Spleen (tissue), 11 donors: ENCODE measurements around the gene OTUB1. TPM values are rescaled to one million over a fixed set of nuclear protein-coding genes. Genes with fewer than 3 reads are reported as not detected.

Source experiments
- DNase-seq: peaks from one replicate; pipeline ENCODE4 v3.0.0-alpha.2; 2020
- H3K27ac ChIP-seq, 8 donors: fragments of 200-600 bp; sonication (generic) in 7 of 8; 1 replicate in 4 of 8; 2 replicates in 4 of 8; pipeline versions ENCODE4 v1.5.0 to v1.8.0; 2016 to 2021; ENCODE audit warnings: inconsistent platforms in 4 of 8, mild to moderate bottlenecking in 4 of 8, moderate library complexity in 1 of 8
- H3K27me3 ChIP-seq, 7 donors: fragments of 200-600 bp; sonication (generic) in 6 of 7; replicated peaks in 1 of 7; 1 replicate in 4 of 7; 2 replicates in 3 of 7; pipeline versions ENCODE4 v1.5.0 to v1.8.0; 2016 to 2021; ENCODE audit warnings: inconsistent platforms in 3 of 7, mild to moderate bottlenecking in 1 of 7
- H3K36me3 ChIP-seq, 6 donors: fragments of 200-600 bp; sonication (generic) in 5 of 6; 1 replicate in 4 of 6; 2 replicates in 2 of 6; pipeline versions ENCODE4 v1.5.0 to v1.8.0; 2016 to 2021; ENCODE audit warnings: inconsistent platforms in 2 of 6
- H3K4me1 ChIP-seq, 6 donors: fragments of 200-600 bp; sonication (generic) in 5 of 6; 1 replicate in 3 of 6; 2 replicates in 3 of 6; pipeline versions ENCODE4 v1.5.0 to v1.8.0; 2016 to 2021; ENCODE audit warnings: inconsistent platforms in 3 of 6
- H3K4me3 ChIP-seq, 8 donors: fragments of 200-600 bp; sonication (generic) in 7 of 8; 1 replicate in 4 of 8; 2 replicates in 4 of 8; pipeline versions ENCODE4 v1.5.0 to v1.8.0; 2016 to 2021; ENCODE audit warnings: inconsistent platforms in 4 of 8, mild to moderate bottlenecking in 4 of 8, moderate library complexity in 2 of 8
- H3K9me3 ChIP-seq, 8 donors: fragments of 200-600 bp; sonication (generic) in 7 of 8; 1 replicate in 4 of 8; 2 replicates in 4 of 8; pipeline versions ENCODE4 v1.5.0 to v1.8.0; 2016 to 2021; ENCODE audit warnings: inconsistent platforms in 4 of 8
- POLR2A ChIP-seq, 3 donors: fragments of 450-650 bp; IDR thresholded peaks; one replicate each; pipeline ENCODE4 v1.5.1; 2017; ENCODE audit warnings: antibody characterized with exemption in 3 of 3, mild to moderate bottlenecking in 1 of 3
- POLR2AphosphoS5 ChIP-seq, 3 donors: sonication (generic); formaldehyde crosslinking; IDR thresholded peaks; one replicate each; pipeline ENCODE4 v1.5.1; 2017; ENCODE audit warnings: antibody characterized with exemption in 3 of 3
- WGBS, 5 donors: extraction: QIAGEN DNeasy Blood & Tissue Kit in 3 of 5; methylation state at CpG; one replicate each; pipeline versions ENCODE4 v1.1.5 to v1.1.7; 2013 to 2018; 5-methylcytosine and 5-hydroxymethylcytosine counted together
- intact Hi-C: fragments of 100-400 bp; cut with DNase I; formaldehyde crosslinking; loops from one replicate; pipeline ENCODE4 v1.15.0; 2023; ENCODE audit warnings: low total_unique reads
- polyA plus RNA-seq, 3 donors: library from polyadenylated mRNA; stranded (reverse); fragments of 200-250 nt; gene quantifications; one replicate each; pipeline ENCODE4 v1.2.1, GENCODE V29; 2013
- total RNA-seq, 7 donors: library from RNA; depleted of rRNA in 3 of 7; stranded (reverse); fragments of >200 nt in 3 of 7; fragmentation: NEBNext Ultra II Directional in 4 of 7; extraction: Animal tissue kit (Norgen Biotek cat#: 25700) in 4 of 7; gene quantifications; one replicate each; pipeline versions ENCODE4 v1.1.0 to v1.2.1, GENCODE V29; 2016 to 2021
- TF ChIP-seq, protein P1 (sequence below), 11 experiments: fragments of 200-600 bp in 7 of 11; fragments of 450-650 bp in 4 of 11; sonication (generic) in 4 of 11; IDR thresholded peaks in 8 of 11; conservative IDR thresholded peaks in 3 of 11; 1 replicate in 7 of 11; 2 replicates in 4 of 11; pipeline versions ENCODE4 v1.4.0 to v1.8.0; 2016 to 2021; ENCODE audit warnings: antibody characterized with exemption in 11 of 11, inconsistent platforms in 4 of 11, mild to moderate bottlenecking in 1 of 11
- donor health status: healthy with polysubstance abuse.
- donor health status: DM: no; HTN: no; CAD: no; lungs with moderate emphysema.
- donor health status: DM: no; HTN: no; CAD: no.
- donor health status: Bipolar disorder and iron deficiency.
- donor health status: healthy.
- donor health status: DM: no; HTN: no; CAD: no.
- donor health status: DM: yes; HTN: yes; CAD: no.

Gene OTUB1
- total and polyA plus RNA-seq, 10 donors, result 56.1 to 89.7 (median 63.5) TPM

DNA sequence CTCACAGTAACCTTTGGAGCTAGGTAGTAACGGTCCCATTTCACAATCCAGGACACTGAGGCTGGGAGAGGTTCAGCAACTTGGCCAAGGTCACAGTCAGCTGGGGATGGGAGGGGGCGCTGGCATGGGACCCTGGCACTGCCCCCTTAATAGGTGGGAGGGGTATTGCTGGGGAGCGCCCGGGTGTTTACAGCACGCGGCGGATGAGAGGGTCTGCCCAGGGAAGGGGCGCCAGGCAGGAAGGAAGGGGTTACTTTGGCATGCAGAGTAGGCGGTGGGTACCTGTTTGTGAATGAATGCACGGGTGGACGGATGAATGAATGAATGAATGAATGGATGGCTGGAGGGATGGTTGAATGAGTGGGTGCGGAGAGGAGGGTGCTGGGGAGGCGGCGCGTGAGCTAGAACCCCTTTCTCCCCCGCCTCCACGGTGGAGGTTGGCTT, 48.9 kb downstream of the OTUB1 start:
- WGBS, 5 donors, result 6 to 13% (median 11%) methylated on average over 11 to 17 of the region's 17 CpGs
- intact Hi-C loops, result no loop called here
- Histone ChIP-seq H3K4me1 (peaks cover 15 to 31% (median 18%) of the 10 kb centered on the region in 6 donors), H3K4me3 (peak overlapping the region in 2 of 8 donors; percentile 17 to 60), H3K27me3 (peaks cover 0 to 75% (median 50%) of the 10 kb centered on the region in 7 donors), H3K27ac (no peak overlapping the region), H3K9me3 (no peaks in the 10 kb centered on the region), H3K36me3 (no peaks in the 10 kb centered on the region)
- TF ChIP-seq POLR2AphosphoS5 (IDR thresholded peaks at IDR 0.05), result no peak
- TF ChIP-seq POLR2A (IDR thresholded peaks at IDR 0.05), result no peak
- TF ChIP-seq, protein P1, sequence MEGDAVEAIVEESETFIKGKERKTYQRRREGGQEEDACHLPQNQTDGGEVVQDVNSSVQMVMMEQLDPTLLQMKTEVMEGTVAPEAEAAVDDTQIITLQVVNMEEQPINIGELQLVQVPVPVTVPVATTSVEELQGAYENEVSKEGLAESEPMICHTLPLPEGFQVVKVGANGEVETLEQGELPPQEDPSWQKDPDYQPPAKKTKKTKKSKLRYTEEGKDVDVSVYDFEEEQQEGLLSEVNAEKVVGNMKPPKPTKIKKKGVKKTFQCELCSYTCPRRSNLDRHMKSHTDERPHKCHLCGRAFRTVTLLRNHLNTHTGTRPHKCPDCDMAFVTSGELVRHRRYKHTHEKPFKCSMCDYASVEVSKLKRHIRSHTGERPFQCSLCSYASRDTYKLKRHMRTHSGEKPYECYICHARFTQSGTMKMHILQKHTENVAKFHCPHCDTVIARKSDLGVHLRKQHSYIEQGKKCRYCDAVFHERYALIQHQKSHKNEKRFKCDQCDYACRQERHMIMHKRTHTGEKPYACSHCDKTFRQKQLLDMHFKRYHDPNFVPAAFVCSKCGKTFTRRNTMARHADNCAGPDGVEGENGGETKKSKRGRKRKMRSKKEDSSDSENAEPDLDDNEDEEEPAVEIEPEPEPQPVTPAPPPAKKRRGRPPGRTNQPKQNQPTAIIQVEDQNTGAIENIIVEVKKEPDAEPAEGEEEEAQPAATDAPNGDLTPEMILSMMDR (IDR thresholded peaks at IDR 0.05 in 8 of 11, conservative IDR thresholded peaks at IDR 0.05 in 3 of 11), result no peak
- DNase-seq, result no peak

DNA sequence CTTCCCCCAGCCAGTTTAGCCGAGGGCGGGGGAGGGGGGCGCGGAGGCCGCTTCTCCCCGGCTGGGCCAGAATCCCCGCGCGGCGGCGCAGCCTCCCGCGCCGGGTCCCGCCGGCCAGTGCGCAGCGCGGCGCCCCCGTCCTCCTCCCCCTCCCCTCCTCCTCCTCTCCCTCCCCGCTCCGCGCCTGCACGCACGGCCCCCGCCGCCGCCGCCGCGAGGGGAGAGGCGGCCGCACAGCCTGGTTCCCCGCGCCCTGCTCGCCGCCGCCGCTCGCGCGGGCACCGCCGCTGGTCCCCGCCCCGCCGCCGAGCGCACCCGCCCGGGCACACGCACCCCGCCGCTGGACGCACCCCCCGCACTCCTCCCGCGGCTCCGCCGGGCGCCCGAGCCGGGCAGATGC, 49.3 kb downstream of the OTUB1 start, which contains the start of gene FLRT1:
Gene FLRT1 (plus strand): TSS at position 356 of the 400 bp plus-strand sequence. CDS start 80,337 bp downstream, outside the sequence.
- intact Hi-C loops, result no loop called here
- 0 to 3% (median 1%) methylated on average over 8 to 56 of the region's 64 CpGs; no CpG with 5 or more reads in 1 of the 5 donors for WGBS, 5 donors
- DNase-seq, result no peak
- peaks cover 15 to 31% (median 18%) of the 10 kb centered on the region in 6 donors for H3K4me1 ChIP-seq
- no peaks in the 10 kb centered on the region for H3K36me3 ChIP-seq
- TF ChIP-seq POLR2AphosphoS5 (IDR thresholded peaks at IDR 0.05), result no peak
- no peak for TF ChIP-seq POLR2A (IDR thresholded peaks at IDR 0.05)
- TF ChIP-seq, protein P1 (IDR thresholded peaks at IDR 0.05 in 8 of 11, conservative IDR thresholded peaks at IDR 0.05 in 3 of 11), result no peak
- H3K9me3 ChIP-seq, result no peaks in the 10 kb centered on the region
- H3K27me3 ChIP-seq, result peaks cover 0 to 78% (median 50%) of the 10 kb centered on the region in 7 donors
- H3K27ac ChIP-seq, result no peak within 1 kb of the TSS
- peak within 1 kb of the TSS in 6 of 8 donors; percentile 23 to 60 (median 30) for H3K4me3 ChIP-seq

DNA sequence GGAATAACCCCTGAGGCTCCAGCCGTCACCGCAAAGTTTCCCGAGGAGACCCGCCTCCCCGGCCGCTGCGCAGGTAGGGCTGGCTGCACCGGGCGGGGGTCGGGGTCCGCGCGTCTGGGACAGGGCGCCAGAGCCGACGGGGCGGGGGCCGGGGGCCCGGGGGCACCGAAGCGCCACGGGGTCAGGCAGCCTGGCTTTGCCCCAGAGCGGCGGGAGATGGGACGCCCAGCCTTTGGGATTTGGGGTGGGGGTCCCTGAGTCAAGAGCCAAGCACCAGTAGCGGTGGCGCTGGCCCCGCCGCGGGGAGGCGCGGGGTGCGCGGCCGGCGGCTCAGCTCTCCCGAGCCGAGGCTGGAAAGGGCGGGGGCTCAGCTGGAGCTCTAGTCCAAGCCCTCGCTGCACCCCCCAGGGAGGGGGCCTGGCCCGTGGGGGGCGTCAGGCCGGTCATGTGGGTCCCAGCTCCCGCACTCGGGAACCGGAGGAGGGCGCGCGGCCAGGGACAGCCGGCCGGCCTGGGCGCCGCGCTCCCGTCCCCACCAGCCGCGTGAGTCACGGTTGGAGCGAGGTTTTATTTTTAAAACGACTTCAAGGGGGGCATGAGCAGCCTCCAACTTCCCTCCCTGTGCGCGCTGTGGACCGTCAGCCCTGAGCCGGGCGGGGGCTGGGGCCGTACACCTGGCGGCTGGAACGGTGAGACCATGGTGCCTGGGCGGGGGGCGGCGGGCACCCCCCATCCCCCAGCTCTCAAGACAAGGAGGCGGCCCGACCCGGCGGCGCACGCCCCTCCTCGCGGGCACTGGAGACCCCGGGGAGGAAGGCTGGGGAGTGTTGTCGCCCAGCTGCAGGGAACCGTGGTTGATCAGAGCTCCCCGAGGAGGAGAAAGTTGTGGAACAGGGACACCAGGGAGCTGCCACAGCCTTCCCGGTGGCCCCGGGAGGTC, 50.1 kb downstream of the OTUB1 start:
- intact Hi-C loops, result no loop called here
- Histone ChIP-seq H3K4me3 (peak overlapping the region in 6 of 8 donors; percentile 23 to 60 (median 30)), H3K4me1 (peaks cover 15 to 31% (median 18%) of the 10 kb centered on the region in 6 donors), H3K9me3 (no peaks in the 10 kb centered on the region), H3K27ac (no peak overlapping the region), H3K27me3 (peaks cover 0 to 80% (median 50%) of the 10 kb centered on the region in 7 donors), H3K36me3 (no peaks in the 10 kb centered on the region)
- TF ChIP-seq, protein P1 (IDR thresholded peaks at IDR 0.05 in 8 of 11, conservative IDR thresholded peaks at IDR 0.05 in 3 of 11), result peak in 1 of 11 experiments; percentile 25
- TF ChIP-seq POLR2AphosphoS5 (IDR thresholded peaks at IDR 0.05), result no peak
- DNase-seq, result no peak
- 0 to 7% (median 2%) methylated on average over 3 to 85 of the region's 85 CpGs for WGBS, 5 donors
